Left kidney (tissue), 2 donors: ENCODE results near the gene EEPD1. TPM values are rescaled to one million over a fixed set of nuclear protein-coding genes. Genes with fewer than 3 reads are reported as not detected.
"Not testable (repeated sequence)": the region's sequence is repeated elsewhere in the genome, so short reads cannot be mapped to it uniquely, and the experiment has no call there.

ENCODE experiments used
- DNase-seq: peaks from one replicate; pipeline ENCODE4 v3.0.0-alpha.2; 2013
- polyA plus RNA-seq: library from polyadenylated mRNA; unstranded; fragments of 120-200 nt; gene quantifications from one replicate; pipeline ENCODE4 v1.2.1, GENCODE V29; 2013; ENCODE audit not compliant: insufficient read length

Gene EEPD1
- polyA plus RNA-seq, 1 donor: 9.1 TPM

DNA sequence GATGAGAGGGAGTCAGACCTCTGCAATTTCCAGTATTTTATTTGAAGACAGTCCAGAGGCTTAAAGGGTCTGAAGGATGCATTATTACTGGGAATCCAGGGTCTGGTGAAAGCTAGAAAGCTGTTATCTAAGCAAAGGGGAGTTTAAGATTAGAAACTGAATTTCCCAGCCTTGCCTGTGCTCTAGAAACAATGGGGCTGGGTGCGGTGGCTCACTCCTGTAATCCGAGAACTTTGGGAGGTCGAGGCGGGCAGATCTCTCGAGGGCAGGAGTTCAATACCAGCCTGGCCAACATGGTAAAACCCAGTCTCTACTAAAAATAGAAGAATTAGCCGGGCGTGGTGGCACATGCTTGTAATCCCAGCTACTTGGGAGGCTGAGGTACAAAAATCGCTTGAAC is 165.1 kb downstream of the EEPD1 start:
- DNase-seq: no peak

- DNase-seq: not testable (repeated sequence)
These were observed 168.2 kb downstream of the EEPD1 start for GRCh38 chr7:36321284-36321683.

DNA sequence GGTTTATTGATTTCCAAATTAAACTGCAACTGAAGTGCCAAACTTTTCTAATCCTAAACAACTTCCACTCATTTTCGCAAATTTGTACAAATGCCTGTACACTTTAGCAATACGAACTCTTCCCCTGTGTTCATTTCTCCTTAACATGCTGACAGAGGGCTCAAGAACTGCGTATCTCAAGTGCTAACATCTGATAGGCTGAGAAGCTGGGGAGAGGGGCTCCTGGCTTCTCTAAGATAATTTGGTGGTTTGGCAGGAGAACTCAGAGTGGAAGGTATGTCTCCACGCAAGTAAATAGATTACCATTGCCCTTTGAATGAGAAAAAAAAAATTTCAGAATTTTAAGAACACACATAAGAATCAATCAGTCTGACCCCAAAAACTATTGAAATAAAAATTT is 183.3 kb downstream of the EEPD1 start:
- no peak for DNase-seq

DNA sequence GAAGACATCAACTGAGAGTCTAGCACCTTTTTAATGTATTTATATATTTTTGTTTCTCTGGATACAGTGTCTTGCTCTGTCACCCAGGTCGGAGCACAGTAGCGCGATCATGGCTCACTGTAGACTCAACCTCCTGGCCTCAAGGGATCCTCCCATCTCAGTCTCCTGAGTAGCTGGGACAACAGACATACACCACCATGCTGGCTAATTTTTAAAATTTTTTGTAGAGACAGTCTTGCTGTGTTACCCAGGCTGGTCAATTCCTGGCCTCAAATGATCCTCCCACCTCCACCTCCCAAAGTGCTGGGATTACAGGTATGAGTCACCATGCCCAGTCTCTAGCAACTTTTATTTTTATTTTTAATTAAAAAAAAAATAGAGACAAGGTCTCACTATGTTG is 185.2 kb downstream of the EEPD1 start:
- DNase-seq: no peak

- no peak for DNase-seq
These were observed 190.5 kb downstream of the EEPD1 start for GRCh38 chr7:36343548-36343947.

GRCh38 chr7:36344622-36345021 is 191.6 kb downstream of the EEPD1 start:
- no peak for DNase-seq

- no peak for DNase-seq
These were observed 193.3 kb downstream of the EEPD1 start for GRCh38 chr7:36346260-36346831.

GRCh38 chr7:36348256-36348655 is 195.2 kb downstream of the EEPD1 start:
- DNase-seq: no peak

DNA sequence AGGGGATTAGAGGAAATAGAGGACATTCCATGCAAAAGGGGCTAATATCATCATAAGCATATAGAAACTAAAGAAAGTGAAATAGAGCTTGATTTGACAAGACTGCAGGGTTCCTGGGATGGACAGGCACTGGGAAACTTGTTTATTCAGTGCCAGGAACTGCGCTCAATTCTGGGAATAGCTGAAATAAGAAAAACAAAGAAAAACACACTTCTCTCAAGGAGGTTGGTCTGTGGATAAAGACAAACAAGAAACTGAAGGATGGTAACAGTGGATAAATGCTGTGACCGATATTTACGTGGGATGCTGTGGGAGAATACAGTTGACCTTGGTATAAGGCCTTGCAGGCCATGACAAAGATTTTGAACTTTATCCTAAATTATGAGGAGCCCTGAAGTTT is 195.7 kb downstream of the EEPD1 start:
- DNase-seq: no peak

DNA sequence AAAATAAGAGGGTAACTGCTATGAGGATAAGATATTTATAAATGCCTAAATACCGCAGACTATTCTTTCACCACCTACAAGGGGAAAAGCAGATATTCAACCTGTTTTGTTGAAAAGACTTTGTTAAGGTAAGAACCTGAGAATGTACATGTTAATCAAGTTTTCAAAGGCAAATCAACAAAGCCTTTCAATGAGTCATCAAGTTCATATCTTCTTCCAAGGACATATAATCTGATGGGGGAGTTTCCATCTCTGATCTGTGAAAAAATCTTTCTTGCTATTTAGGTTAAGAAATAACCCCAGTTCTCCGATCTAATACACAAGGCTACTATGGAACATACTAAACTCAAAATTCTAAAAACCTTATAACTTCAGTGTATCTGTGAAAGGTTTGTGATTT is 196.6 kb downstream of the EEPD1 start:
- no peak for DNase-seq

Other genes starting within 250 kb of the EEPD1 start
- gene ANLN, start 236.6 kb downstream of the EEPD1 start, polyA plus RNA-seq: 45.3 TPM